IMR-90 (cell line): ENCODE measurements around the gene CARD14. TPM values are rescaled to one million over a fixed set of nuclear protein-coding genes. Genes with fewer than 3 reads are reported as not detected.

Experiments
- ATAC-seq: fragments of 200-7000 bp; cut with Tn5 transposase; 2 replicates; pipeline ENCODE4 v1.9.1; 2020; ENCODE audit warnings: low read depth, mild to moderate bottlenecking, moderate library complexity
- BruUV-seq: library from RNA; stranded (reverse); fragments of 400-500 nt; replicated peaks from 2 replicates; lab custom pipeline; 2021; lab: Mats Ljungman, UMichigan
- CTCF ChIA-PET: fragments of 300-600 bp; formaldehyde crosslinking; extraction: SDS; loops from one replicate; lab custom pipeline; 2021; ENCODE audit warnings: antibody characterized with exemption; lab: Yijun Ruan, JAX
- POLR2A ChIA-PET: fragments of 300-600 bp; sonication (Branson Sonifier 250); formaldehyde crosslinking; loops from one replicate; lab custom pipeline; 2022; ENCODE audit warnings: antibody characterized with exemption; ENCODE audit not compliant: unreplicated experiment; lab: Charles Lee
- DNase-seq: peaks from one replicate; pipeline ENCODE4 v3.0.0; 2013
- H2AFZ ChIP-seq: replicated peaks from 2 replicates; pipeline ENCODE3; 2013; ENCODE audit warnings: low read length, mild to moderate bottlenecking; ENCODE audit not compliant: poor library complexity
- H2AK5ac ChIP-seq: 2 replicates; pipeline ENCODE4 v1.6.1; 2013; ENCODE audit warnings: low read depth, low read length, inconsistent platforms
- H2AK9ac ChIP-seq: replicated peaks from 2 replicates; pipeline ENCODE3; 2013; ENCODE audit warnings: mild to moderate bottlenecking, low read depth, low read length, moderate library complexity; ENCODE audit not compliant: poor library complexity
- H2BK120ac ChIP-seq: 2 replicates; pipeline ENCODE4 v1.6.1; 2013; ENCODE audit warnings: low read depth, low read length, inconsistent platforms
- H2BK15ac ChIP-seq: 3 replicates; pipeline ENCODE4 v1.6.1; 2013; ENCODE audit warnings: low read depth, low read length, inconsistent platforms
- H2BK20ac ChIP-seq: 2 replicates; pipeline ENCODE4 v1.6.1; 2013; ENCODE audit warnings: low read depth, mild to moderate bottlenecking, inconsistent platforms, low read length, moderate library complexity
- H2BK5ac ChIP-seq: 2 replicates; pipeline ENCODE4 v1.6.1; 2013; ENCODE audit warnings: mild to moderate bottlenecking, low read depth, low read length, inconsistent platforms; ENCODE audit not compliant: poor library complexity, severe bottlenecking
- H3K14ac ChIP-seq: replicated peaks from 2 replicates; pipeline ENCODE4 v1.6.1; 2013; ENCODE audit warnings: low read depth, low read length, inconsistent platforms
- H3K18ac ChIP-seq: 2 replicates; pipeline ENCODE4 v1.6.1; 2013; ENCODE audit warnings: low read depth, low read length, control low read depth
- H3K23ac ChIP-seq: 2 replicates; pipeline ENCODE4 v1.6.1; 2013; ENCODE audit warnings: low read depth, low read length, inconsistent platforms
- H3K27ac ChIP-seq: 2 replicates; pipeline ENCODE4 v1.5.1; 2013; ENCODE audit warnings: mild to moderate bottlenecking, control low read depth, low read length; ENCODE audit not compliant: insufficient read depth
- H3K27me3 ChIP-seq: 2 replicates; pipeline ENCODE4 v1.6.1; 2013; ENCODE audit warnings: low read length; ENCODE audit not compliant: control insufficient read depth, insufficient read depth
- H3K36me3 ChIP-seq: 2 replicates; pipeline ENCODE4 v1.6.1; 2013; ENCODE audit warnings: low read length, mixed read lengths; ENCODE audit not compliant: control insufficient read depth, insufficient read depth
- H3K4ac ChIP-seq: 2 replicates; pipeline ENCODE4 v1.6.1; 2013; ENCODE audit warnings: low read depth, low read length, inconsistent platforms
- H3K4me1 ChIP-seq: 2 replicates; pipeline ENCODE4 v1.6.1; 2013; ENCODE audit warnings: low read length, mixed read lengths; ENCODE audit not compliant: control insufficient read depth, insufficient read depth
- H3K4me2 ChIP-seq: 2 replicates; pipeline ENCODE4 v1.6.1; 2013; ENCODE audit warnings: low read depth, mild to moderate bottlenecking, control low read depth, low read length, moderate library complexity
- H3K4me3 ChIP-seq: 2 replicates; pipeline ENCODE4 v1.5.1; 2013; ENCODE audit warnings: low read depth, mild to moderate bottlenecking, control low read depth, low read length, moderate library complexity; ENCODE audit not compliant: insufficient read depth
- H3K56ac ChIP-seq: 2 replicates; pipeline ENCODE4 v1.6.1; 2013; ENCODE audit warnings: low read length, inconsistent platforms; ENCODE audit not compliant: insufficient read depth; ENCODE audit errors: extremely low read depth
- H3K79me1 ChIP-seq, 2 experiments: 2 replicates each; pipeline ENCODE4 v1.6.1; 2013; ENCODE audit warnings: low read length in 2 of 2, inconsistent platforms in 1 of 2, low read depth in 1 of 2
- H3K9ac ChIP-seq: 2 replicates; pipeline ENCODE4 v1.6.1; 2013; ENCODE audit warnings: low read depth, low read length, control low read depth
- H3K9me1 ChIP-seq: 2 replicates; pipeline ENCODE4 v1.6.1; 2013; ENCODE audit warnings: low read length, inconsistent platforms; ENCODE audit not compliant: insufficient read depth
- H3K9me3 ChIP-seq: 2 replicates; pipeline ENCODE4 v1.6.1; 2013; ENCODE audit warnings: low read length; ENCODE audit not compliant: control insufficient read depth, insufficient read depth
- H4K20me1 ChIP-seq: 2 replicates; pipeline ENCODE4 v1.6.1; 2013; ENCODE audit warnings: low read length, inconsistent platforms; ENCODE audit not compliant: insufficient read depth
- H4K5ac ChIP-seq: 2 replicates; pipeline ENCODE4 v1.6.1; 2013; ENCODE audit warnings: mild to moderate bottlenecking, low read depth, low read length, control low read depth
- H4K8ac ChIP-seq, 2 experiments: 2 replicates each; pipeline ENCODE4 v1.6.1; 2013; ENCODE audit warnings: low read depth in 2 of 2, low read length in 2 of 2, control low read depth in 1 of 2, inconsistent platforms in 1 of 2
- H4K91ac ChIP-seq: 2 replicates; pipeline ENCODE4 v1.6.1; 2013; ENCODE audit warnings: low read depth, low read length, inconsistent platforms; ENCODE audit not compliant: insufficient read depth
- BHLHE40 ChIP-seq: fragments of 150-350 bp; IDR thresholded peaks from 2 replicates; pipeline ENCODE4 v1.6.1; 2016; ENCODE audit warnings: mild to moderate bottlenecking, low read depth, low read length
- CHD1 ChIP-seq: IDR thresholded peaks from 2 replicates; pipeline ENCODE4 v1.6.1; 2012; ENCODE audit warnings: low read depth, low read length, improper control_type of control experiment
- MAFK ChIP-seq: IDR thresholded peaks from 2 replicates; pipeline ENCODE4 v1.6.1; 2012; ENCODE audit warnings: low read depth, low read length, improper control_type of control experiment
- MAZ ChIP-seq: IDR thresholded peaks from 2 replicates; pipeline ENCODE4 v1.6.1; 2012; ENCODE audit warnings: low read depth, mild to moderate bottlenecking, low read length, improper control_type of control experiment, moderate library complexity, borderline replicate concordance
- NFE2L2 ChIP-seq: fragments of 150-350 bp; IDR thresholded peaks from 2 replicates; pipeline ENCODE4 v1.6.1; 2016; ENCODE audit warnings: low read depth, mild to moderate bottlenecking, low read length
- RFX5 ChIP-seq: IDR thresholded peaks from 2 replicates; pipeline ENCODE4 v1.8.0; 2012; ENCODE audit warnings: low read depth, mild to moderate bottlenecking, low read length, moderate library complexity
- WGBS, 2 experiments: methylation state at CpG; one replicate each; pipeline versions ENCODE4 v1.1.5 to v1.1.7; 2013; ENCODE audit warnings: missing lambda C conversion rate in 2 of 2; ENCODE audit not compliant: insufficient read length in 1 of 2; ENCODE audit errors: extremely low coverage in 2 of 2; 5-methylcytosine and 5-hydroxymethylcytosine counted together
- dilution Hi-C: fragments of 300-500 bp; cut with HindIII; formaldehyde crosslinking; loops from one replicate; pipeline ENCODE4 v1.14.3; 2018; ENCODE audit warnings: low sequenced_read_pairs; ENCODE audit not compliant: unreplicated experiment
- in situ Hi-C: fragments of 300-500 bp; cut with MboI; formaldehyde crosslinking; loops from 3 replicates; pipeline ENCODE4 v1.14.3; 2019; ENCODE audit warnings: low sequenced_read_pairs, inconsistent platforms, mixed read lengths
- intact Hi-C: fragments of 100-400 bp; cut with micrococcal nuclease; formaldehyde crosslinking; loops from 2 replicates; pipeline ENCODE4 v1.10.0; 2022
- polyA plus RNA-seq, 3 experiments: library from polyadenylated mRNA; depleted of rRNA; stranded (reverse); fragments of >200 nt; gene quantifications; 2 replicates each; pipeline ENCODE4 v1.2.3, GENCODE V29; 2012; ENCODE audit warnings: low replicate concordance in 1 of 3
- total RNA-seq: library from RNA; depleted of rRNA; stranded (reverse); fragments of >200 nt; gene quantifications from 2 replicates; pipeline ENCODE4 v1.2.3, GENCODE V29; 2012
- TF ChIP-seq, protein P1 (sequence below): conservative IDR thresholded peaks from 2 replicates; pipeline ENCODE4 v1.5.1; 2012; ENCODE audit warnings: mild to moderate bottlenecking, low read depth, low read length, improper control_type of control experiment
- TF ChIP-seq, protein P2 (sequence below): fragments of 150-350 bp; IDR thresholded peaks from 2 replicates; pipeline ENCODE4 v1.6.1; 2017; ENCODE audit warnings: mild to moderate bottlenecking, antibody characterized with exemption, low read length, low read depth

CARD14 gene
- total and polyA plus RNA-seq, 2 of the 4 experiments (the other 2 are of a cell fraction) = not detected

- Histone ChIP-seq H3K9me3 (no peaks in the 10 kb centered on the region), H3K14ac (no peak overlapping the region), H3K36me3 (peaks cover 51% of the 10 kb centered on the region), H3K9ac (no peak overlapping the region), H3K79me1 (no peaks in the 10 kb centered on the region), H4K8ac (no peak overlapping the region), H3K4ac (no peak overlapping the region), H2BK120ac (no peak overlapping the region), H2BK20ac (no peak overlapping the region), H3K23ac (no peak overlapping the region), H4K20me1 (no peaks in the 10 kb centered on the region), H3K4me1 (no peaks in the 10 kb centered on the region), H3K18ac (no peak overlapping the region), H3K56ac (no peak overlapping the region), H4K91ac (no peak overlapping the region), H3K9me1 (0 out of 2 replicates have a peak, but pooled peaks cover 2% of the 10 kb centered on the region), H2BK15ac (no peak overlapping the region), H3K4me2 (no peak overlapping the region), H3K27ac (no peak overlapping the region), H2AFZ (no peak overlapping the region), H2AK5ac (no peak overlapping the region), H2BK5ac (no peak overlapping the region), H2AK9ac (no peak overlapping the region), H4K5ac (no peak overlapping the region), H3K4me3 (no peak overlapping the region), H3K27me3 (no peaks in the 10 kb centered on the region)
- no peak for ATAC-seq
- BruUV-seq = no TSS peak
- TF ChIP-seq MAZ (no peak), CHD1 (no peak), BHLHE40 (no peak), MAFK (no peak), NFE2L2 (no peak), RFX5 (no peak)
- TF ChIP-seq, protein P1, sequence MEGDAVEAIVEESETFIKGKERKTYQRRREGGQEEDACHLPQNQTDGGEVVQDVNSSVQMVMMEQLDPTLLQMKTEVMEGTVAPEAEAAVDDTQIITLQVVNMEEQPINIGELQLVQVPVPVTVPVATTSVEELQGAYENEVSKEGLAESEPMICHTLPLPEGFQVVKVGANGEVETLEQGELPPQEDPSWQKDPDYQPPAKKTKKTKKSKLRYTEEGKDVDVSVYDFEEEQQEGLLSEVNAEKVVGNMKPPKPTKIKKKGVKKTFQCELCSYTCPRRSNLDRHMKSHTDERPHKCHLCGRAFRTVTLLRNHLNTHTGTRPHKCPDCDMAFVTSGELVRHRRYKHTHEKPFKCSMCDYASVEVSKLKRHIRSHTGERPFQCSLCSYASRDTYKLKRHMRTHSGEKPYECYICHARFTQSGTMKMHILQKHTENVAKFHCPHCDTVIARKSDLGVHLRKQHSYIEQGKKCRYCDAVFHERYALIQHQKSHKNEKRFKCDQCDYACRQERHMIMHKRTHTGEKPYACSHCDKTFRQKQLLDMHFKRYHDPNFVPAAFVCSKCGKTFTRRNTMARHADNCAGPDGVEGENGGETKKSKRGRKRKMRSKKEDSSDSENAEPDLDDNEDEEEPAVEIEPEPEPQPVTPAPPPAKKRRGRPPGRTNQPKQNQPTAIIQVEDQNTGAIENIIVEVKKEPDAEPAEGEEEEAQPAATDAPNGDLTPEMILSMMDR = no peak
- TF ChIP-seq, protein P2, sequence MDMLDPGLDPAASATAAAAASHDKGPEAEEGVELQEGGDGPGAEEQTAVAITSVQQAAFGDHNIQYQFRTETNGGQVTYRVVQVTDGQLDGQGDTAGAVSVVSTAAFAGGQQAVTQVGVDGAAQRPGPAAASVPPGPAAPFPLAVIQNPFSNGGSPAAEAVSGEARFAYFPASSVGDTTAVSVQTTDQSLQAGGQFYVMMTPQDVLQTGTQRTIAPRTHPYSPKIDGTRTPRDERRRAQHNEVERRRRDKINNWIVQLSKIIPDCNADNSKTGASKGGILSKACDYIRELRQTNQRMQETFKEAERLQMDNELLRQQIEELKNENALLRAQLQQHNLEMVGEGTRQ = no peak
- DNase-seq = no peak
- dilution Hi-C loops = no loop called here
- POLR2A ChIA-PET = no interaction called here
- intact Hi-C loops = no loop called here
- CTCF ChIA-PET = no interaction called here
- WGBS, 2 experiments = 100% methylated on average over 5 of the region's 23 CpGs; no CpG with 5 or more reads in 1 of the 2 experiments
- in situ Hi-C loops = no loop called here
Observed at GRCh38 chr17:80248001-80248893, 78.4 kb downstream of the CARD14 start.
